IMR-90 (cell line): ENCODE data around the gene MYO1G. TPM values are rescaled to one million over a fixed set of nuclear protein-coding genes. Genes with fewer than 3 reads are reported as not detected.

Experiments used
- ATAC-seq: fragments of 200-7000 bp; cut with Tn5 transposase; 2 replicates; pipeline ENCODE4 v1.9.1; 2020; ENCODE audit warnings: low read depth, mild to moderate bottlenecking, moderate library complexity
- BruUV-seq: library from RNA; stranded (reverse); fragments of 400-500 nt; replicated peaks from 2 replicates; lab custom pipeline; 2021; lab: Mats Ljungman, UMichigan
- CTCF ChIA-PET: fragments of 300-600 bp; formaldehyde crosslinking; extraction: SDS; loops from one replicate; lab custom pipeline; 2021; ENCODE audit warnings: antibody characterized with exemption; lab: Yijun Ruan, JAX
- POLR2A ChIA-PET: fragments of 300-600 bp; sonication (Branson Sonifier 250); formaldehyde crosslinking; loops from one replicate; lab custom pipeline; 2022; ENCODE audit warnings: antibody characterized with exemption; ENCODE audit not compliant: unreplicated experiment; lab: Charles Lee
- DNase-seq: peaks from one replicate; pipeline ENCODE4 v3.0.0; 2013
- H2AFZ ChIP-seq: replicated peaks from 2 replicates; pipeline ENCODE3; 2013; ENCODE audit warnings: low read length, mild to moderate bottlenecking; ENCODE audit not compliant: poor library complexity
- H2AK5ac ChIP-seq: 2 replicates; pipeline ENCODE4 v1.6.1; 2013; ENCODE audit warnings: low read depth, low read length, inconsistent platforms
- H2AK9ac ChIP-seq: replicated peaks from 2 replicates; pipeline ENCODE3; 2013; ENCODE audit warnings: mild to moderate bottlenecking, low read depth, low read length, moderate library complexity; ENCODE audit not compliant: poor library complexity
- H2BK120ac ChIP-seq: 2 replicates; pipeline ENCODE4 v1.6.1; 2013; ENCODE audit warnings: low read depth, low read length, inconsistent platforms
- H2BK15ac ChIP-seq: 3 replicates; pipeline ENCODE4 v1.6.1; 2013; ENCODE audit warnings: low read depth, low read length, inconsistent platforms
- H2BK20ac ChIP-seq: 2 replicates; pipeline ENCODE4 v1.6.1; 2013; ENCODE audit warnings: low read depth, mild to moderate bottlenecking, inconsistent platforms, low read length, moderate library complexity
- H2BK5ac ChIP-seq: 2 replicates; pipeline ENCODE4 v1.6.1; 2013; ENCODE audit warnings: mild to moderate bottlenecking, low read depth, low read length, inconsistent platforms; ENCODE audit not compliant: poor library complexity, severe bottlenecking
- H3K14ac ChIP-seq: replicated peaks from 2 replicates; pipeline ENCODE4 v1.6.1; 2013; ENCODE audit warnings: low read depth, low read length, inconsistent platforms
- H3K18ac ChIP-seq: 2 replicates; pipeline ENCODE4 v1.6.1; 2013; ENCODE audit warnings: low read depth, low read length, control low read depth
- H3K23ac ChIP-seq: 2 replicates; pipeline ENCODE4 v1.6.1; 2013; ENCODE audit warnings: low read depth, low read length, inconsistent platforms
- H3K27ac ChIP-seq: 2 replicates; pipeline ENCODE4 v1.5.1; 2013; ENCODE audit warnings: mild to moderate bottlenecking, control low read depth, low read length; ENCODE audit not compliant: insufficient read depth
- H3K27me3 ChIP-seq: 2 replicates; pipeline ENCODE4 v1.6.1; 2013; ENCODE audit warnings: low read length; ENCODE audit not compliant: control insufficient read depth, insufficient read depth
- H3K36me3 ChIP-seq: 2 replicates; pipeline ENCODE4 v1.6.1; 2013; ENCODE audit warnings: low read length, mixed read lengths; ENCODE audit not compliant: control insufficient read depth, insufficient read depth
- H3K4ac ChIP-seq: 2 replicates; pipeline ENCODE4 v1.6.1; 2013; ENCODE audit warnings: low read depth, low read length, inconsistent platforms
- H3K4me1 ChIP-seq: 2 replicates; pipeline ENCODE4 v1.6.1; 2013; ENCODE audit warnings: low read length, mixed read lengths; ENCODE audit not compliant: control insufficient read depth, insufficient read depth
- H3K4me2 ChIP-seq: 2 replicates; pipeline ENCODE4 v1.6.1; 2013; ENCODE audit warnings: low read depth, mild to moderate bottlenecking, control low read depth, low read length, moderate library complexity
- H3K4me3 ChIP-seq: 2 replicates; pipeline ENCODE4 v1.5.1; 2013; ENCODE audit warnings: low read depth, mild to moderate bottlenecking, control low read depth, low read length, moderate library complexity; ENCODE audit not compliant: insufficient read depth
- H3K56ac ChIP-seq: 2 replicates; pipeline ENCODE4 v1.6.1; 2013; ENCODE audit warnings: low read length, inconsistent platforms; ENCODE audit not compliant: insufficient read depth; ENCODE audit errors: extremely low read depth
- H3K79me1 ChIP-seq, 2 experiments: 2 replicates each; pipeline ENCODE4 v1.6.1; 2013; ENCODE audit warnings: low read length in 2 of 2, inconsistent platforms in 1 of 2, low read depth in 1 of 2
- H3K9ac ChIP-seq: 2 replicates; pipeline ENCODE4 v1.6.1; 2013; ENCODE audit warnings: low read depth, low read length, control low read depth
- H3K9me1 ChIP-seq: 2 replicates; pipeline ENCODE4 v1.6.1; 2013; ENCODE audit warnings: low read length, inconsistent platforms; ENCODE audit not compliant: insufficient read depth
- H3K9me3 ChIP-seq: 2 replicates; pipeline ENCODE4 v1.6.1; 2013; ENCODE audit warnings: low read length; ENCODE audit not compliant: control insufficient read depth, insufficient read depth
- H4K20me1 ChIP-seq: 2 replicates; pipeline ENCODE4 v1.6.1; 2013; ENCODE audit warnings: low read length, inconsistent platforms; ENCODE audit not compliant: insufficient read depth
- H4K5ac ChIP-seq: 2 replicates; pipeline ENCODE4 v1.6.1; 2013; ENCODE audit warnings: mild to moderate bottlenecking, low read depth, low read length, control low read depth
- H4K8ac ChIP-seq, 2 experiments: 2 replicates each; pipeline ENCODE4 v1.6.1; 2013; ENCODE audit warnings: low read depth in 2 of 2, low read length in 2 of 2, control low read depth in 1 of 2, inconsistent platforms in 1 of 2
- H4K91ac ChIP-seq: 2 replicates; pipeline ENCODE4 v1.6.1; 2013; ENCODE audit warnings: low read depth, low read length, inconsistent platforms; ENCODE audit not compliant: insufficient read depth
- BHLHE40 ChIP-seq: fragments of 150-350 bp; IDR thresholded peaks from 2 replicates; pipeline ENCODE4 v1.6.1; 2016; ENCODE audit warnings: mild to moderate bottlenecking, low read depth, low read length
- MAZ ChIP-seq: IDR thresholded peaks from 2 replicates; pipeline ENCODE4 v1.6.1; 2012; ENCODE audit warnings: low read depth, mild to moderate bottlenecking, low read length, improper control_type of control experiment, moderate library complexity, borderline replicate concordance
- POLR2A ChIP-seq: IDR thresholded peaks from 2 replicates; pipeline ENCODE4 v1.6.1; 2012; ENCODE audit warnings: mild to moderate bottlenecking, low read depth, low read length
- WGBS, 2 experiments: methylation state at CpG; one replicate each; pipeline versions ENCODE4 v1.1.5 to v1.1.7; 2013; ENCODE audit warnings: missing lambda C conversion rate in 2 of 2; ENCODE audit not compliant: insufficient read length in 1 of 2; ENCODE audit errors: extremely low coverage in 2 of 2; 5-methylcytosine and 5-hydroxymethylcytosine counted together
- dilution Hi-C: fragments of 300-500 bp; cut with HindIII; formaldehyde crosslinking; loops from one replicate; pipeline ENCODE4 v1.14.3; 2018; ENCODE audit warnings: low sequenced_read_pairs; ENCODE audit not compliant: unreplicated experiment
- in situ Hi-C: fragments of 300-500 bp; cut with MboI; formaldehyde crosslinking; loops from 3 replicates; pipeline ENCODE4 v1.14.3; 2019; ENCODE audit warnings: low sequenced_read_pairs, inconsistent platforms, mixed read lengths
- intact Hi-C: fragments of 100-400 bp; cut with micrococcal nuclease; formaldehyde crosslinking; loops from 2 replicates; pipeline ENCODE4 v1.10.0; 2022
- polyA plus RNA-seq, 3 experiments: library from polyadenylated mRNA; depleted of rRNA; stranded (reverse); fragments of >200 nt; gene quantifications; 2 replicates each; pipeline ENCODE4 v1.2.3, GENCODE V29; 2012; ENCODE audit warnings: low replicate concordance in 1 of 3
- total RNA-seq: library from RNA; depleted of rRNA; stranded (reverse); fragments of >200 nt; gene quantifications from 2 replicates; pipeline ENCODE4 v1.2.3, GENCODE V29; 2012

MYO1G gene
- total and polyA plus RNA-seq, 2 of the 4 experiments (the other 2 are of a cell fraction), result under 0.01 to 0.02 TPM

- Histone ChIP-seq H4K91ac (no peak overlapping the region), H2BK5ac (no peak overlapping the region), H2AK5ac (no peak overlapping the region), H2BK120ac (no peak overlapping the region), H3K27me3 (peaks cover 24% of the 10 kb centered on the region), H4K20me1 (no peaks in the 10 kb centered on the region), H3K4me1 (peaks cover 5% of the 10 kb centered on the region; the same call in 1 of the 2 replicates), H2AFZ (no peak overlapping the region), H3K9me3 (no peaks in the 10 kb centered on the region), H3K27ac (no peak overlapping the region), H3K36me3 (no peaks in the 10 kb centered on the region), H2BK15ac (no peak overlapping the region), H3K4me3 (no peak overlapping the region), H3K9ac (no peak overlapping the region), H4K8ac (no peak overlapping the region), H2BK20ac (no peak overlapping the region), H2AK9ac (no peak overlapping the region), H3K9me1 (no peaks in the 10 kb centered on the region), H3K4me2 (no peak overlapping the region), H3K79me1 (no peaks in the 10 kb centered on the region), H3K56ac (no peak overlapping the region), H3K18ac (no peak overlapping the region), H3K4ac (no peak overlapping the region), H3K23ac (no peak overlapping the region), H3K14ac (no peak overlapping the region), H4K5ac (no peak overlapping the region)
- intact Hi-C loops, result no loop called here
- in situ Hi-C loops, result no loop called here
- ATAC-seq, result no peak
- ChIA-PET CTCF (interaction anchor here (0.6 kb wide), 1 partner anchor 14 kb away, joined by 5 read pairs; no protein-coding TSS in a partner anchor), POLR2A (no interaction called here)
- no TSS peak for BruUV-seq
- WGBS, 2 experiments, result 53% methylated on average over 3 of the region's 8 CpGs; no CpG with 5 or more reads in 1 of the 2 experiments
- dilution Hi-C loops, result no loop called here
- DNase-seq, result peak; percentile 40
- TF ChIP-seq BHLHE40 (peak; percentile 96), POLR2A (no peak), MAZ (no peak)
These were observed 19.3 kb downstream of the MYO1G start for GRCh38 chr7:44959433-44959951.
